OCI-LY1 (cell line): Measurements from ENCODE around the gene SYCE3.

Experiments used
- H2AFZ ChIP-seq: fragments of 200-600 bp; sonication (generic), shearing (Covaris generic); 2 replicates; pipeline ENCODE4 v1.6.0; 2014; ENCODE audit warnings: antibody characterized with exemption, mild to moderate bottlenecking, low read length
- H3F3A ChIP-seq: fragments of 200-600 bp; sonication (generic), shearing (Covaris generic); 2 replicates; pipeline ENCODE4 v1.6.0; 2014; ENCODE audit warnings: mild to moderate bottlenecking, antibody characterized with exemption, low read length, moderate library complexity; ENCODE audit not compliant: insufficient read depth
- H3K27ac ChIP-seq: fragments of 200-600 bp; sonication (generic); 2 replicates; pipeline ENCODE4 v1.5.1; 2014; ENCODE audit warnings: low read length, mixed run types, mild to moderate bottlenecking, low read depth; ENCODE audit not compliant: poor library complexity, severe bottlenecking
- H3K27me3 ChIP-seq: fragments of 200-600 bp; sonication (generic); 2 replicates; pipeline ENCODE4 v1.6.0; 2014; ENCODE audit warnings: antibody characterized with exemption, mild to moderate bottlenecking, low read length, moderate library complexity; ENCODE audit not compliant: insufficient read depth
- H3K36me3 ChIP-seq: fragments of 200-600 bp; sonication (generic); 2 replicates; pipeline ENCODE4 v1.6.1; 2014; ENCODE audit warnings: mild to moderate bottlenecking, antibody characterized with exemption, low read length, moderate library complexity, mixed read lengths; ENCODE audit not compliant: insufficient read depth
- H3K4me1 ChIP-seq: fragments of 200-600 bp; sonication (generic); 2 replicates; pipeline ENCODE4 v1.5.1; 2014; ENCODE audit warnings: mild to moderate bottlenecking, low read length, moderate library complexity; ENCODE audit not compliant: insufficient read depth, severe bottlenecking
- H3K4me2 ChIP-seq: fragments of 200-600 bp; sonication (generic), shearing (Covaris generic); 2 replicates; pipeline ENCODE4 v1.6.1; 2014; ENCODE audit warnings: low read length
- H3K4me3 ChIP-seq: fragments of 200-600 bp; sonication (generic); 2 replicates; pipeline ENCODE4 v1.5.1; 2014; ENCODE audit warnings: low read length, low read depth, mild to moderate bottlenecking, mixed read lengths; ENCODE audit not compliant: poor library complexity, severe bottlenecking
- H3K79me2 ChIP-seq: fragments of 200-600 bp; shearing (Covaris generic); 2 replicates; pipeline ENCODE4 v1.6.1; 2016; ENCODE audit warnings: mixed run types, low read length, mixed read lengths; ENCODE audit not compliant: insufficient read depth
- H3K9ac ChIP-seq: fragments of 200-600 bp; sonication (generic), shearing (Covaris generic); 2 replicates; pipeline ENCODE4 v1.6.1; 2014; ENCODE audit warnings: mild to moderate bottlenecking, low read length, mixed read lengths
- H3K9me2 ChIP-seq: fragments of 200-600 bp; sonication (generic), shearing (Covaris generic); 2 replicates; pipeline ENCODE4 v1.6.1; 2014; ENCODE audit warnings: low read depth, mild to moderate bottlenecking, low read length, mixed read lengths
- H3K9me3 ChIP-seq: fragments of 200-600 bp; shearing (Covaris generic); 2 replicates; pipeline ENCODE4 v1.6.1; 2014; ENCODE audit warnings: low read length, mixed read lengths
- H4K20me1 ChIP-seq: fragments of 200-600 bp; sonication (generic), shearing (Covaris generic); 2 replicates; pipeline ENCODE4 v1.6.0; 2016; ENCODE audit warnings: mild to moderate bottlenecking, low read length; ENCODE audit not compliant: insufficient read depth
- EZH2 ChIP-seq: fragments of 200-600 bp; sonication (generic), shearing (Covaris generic); IDR thresholded peaks from 2 replicates; pipeline ENCODE4 v1.8.0; 2017; ENCODE audit warnings: borderline replicate concordance, mixed run types, mild to moderate bottlenecking, antibody characterized with exemption, low read length, moderate library complexity, mixed read lengths
- TF ChIP-seq, protein P1 (sequence below): fragments of 200-600 bp; sonication (generic), shearing (Covaris generic); IDR thresholded peaks from 2 replicates; pipeline ENCODE4 v1.5.1; 2017; ENCODE audit warnings: mild to moderate bottlenecking, antibody characterized with exemption, low read length, moderate library complexity, mixed read lengths

Gene SYCE3

GRCh38 chr22:50600538-50600937, 37.8 kb upstream of the SYCE3 start, which contains the start of gene MAPK8IP2:
MAPK8IP2 (plus strand) TSS chr22:50600793; CDS start chr22:50600819, 26 bp downstream.
- Histone ChIP-seq H3K4me2 (no peak within 1 kb of the TSS; the same call in 1 of the 2 replicates), H3K4me1 (no peaks in the 10 kb centered on the region), H3K9me3 (no peaks in the 10 kb centered on the region), H3K27ac (no peak within 1 kb of the TSS), H3F3A (no peaks in the 10 kb centered on the region), H3K79me2 (no peaks in the 10 kb centered on the region), H3K27me3 (no peaks in the 10 kb centered on the region; the same call in 1 of the 2 replicates), H3K36me3 (no peaks in the 10 kb centered on the region), H3K9me2 (no peaks in the 10 kb centered on the region), H4K20me1 (no peaks in the 10 kb centered on the region), H3K9ac (no peak within 1 kb of the TSS), H2AFZ (no peak within 1 kb of the TSS), H3K4me3 (no peak within 1 kb of the TSS)
- no peak for TF ChIP-seq EZH2
- TF ChIP-seq, protein P1, sequence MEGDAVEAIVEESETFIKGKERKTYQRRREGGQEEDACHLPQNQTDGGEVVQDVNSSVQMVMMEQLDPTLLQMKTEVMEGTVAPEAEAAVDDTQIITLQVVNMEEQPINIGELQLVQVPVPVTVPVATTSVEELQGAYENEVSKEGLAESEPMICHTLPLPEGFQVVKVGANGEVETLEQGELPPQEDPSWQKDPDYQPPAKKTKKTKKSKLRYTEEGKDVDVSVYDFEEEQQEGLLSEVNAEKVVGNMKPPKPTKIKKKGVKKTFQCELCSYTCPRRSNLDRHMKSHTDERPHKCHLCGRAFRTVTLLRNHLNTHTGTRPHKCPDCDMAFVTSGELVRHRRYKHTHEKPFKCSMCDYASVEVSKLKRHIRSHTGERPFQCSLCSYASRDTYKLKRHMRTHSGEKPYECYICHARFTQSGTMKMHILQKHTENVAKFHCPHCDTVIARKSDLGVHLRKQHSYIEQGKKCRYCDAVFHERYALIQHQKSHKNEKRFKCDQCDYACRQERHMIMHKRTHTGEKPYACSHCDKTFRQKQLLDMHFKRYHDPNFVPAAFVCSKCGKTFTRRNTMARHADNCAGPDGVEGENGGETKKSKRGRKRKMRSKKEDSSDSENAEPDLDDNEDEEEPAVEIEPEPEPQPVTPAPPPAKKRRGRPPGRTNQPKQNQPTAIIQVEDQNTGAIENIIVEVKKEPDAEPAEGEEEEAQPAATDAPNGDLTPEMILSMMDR = no peak

DNA sequence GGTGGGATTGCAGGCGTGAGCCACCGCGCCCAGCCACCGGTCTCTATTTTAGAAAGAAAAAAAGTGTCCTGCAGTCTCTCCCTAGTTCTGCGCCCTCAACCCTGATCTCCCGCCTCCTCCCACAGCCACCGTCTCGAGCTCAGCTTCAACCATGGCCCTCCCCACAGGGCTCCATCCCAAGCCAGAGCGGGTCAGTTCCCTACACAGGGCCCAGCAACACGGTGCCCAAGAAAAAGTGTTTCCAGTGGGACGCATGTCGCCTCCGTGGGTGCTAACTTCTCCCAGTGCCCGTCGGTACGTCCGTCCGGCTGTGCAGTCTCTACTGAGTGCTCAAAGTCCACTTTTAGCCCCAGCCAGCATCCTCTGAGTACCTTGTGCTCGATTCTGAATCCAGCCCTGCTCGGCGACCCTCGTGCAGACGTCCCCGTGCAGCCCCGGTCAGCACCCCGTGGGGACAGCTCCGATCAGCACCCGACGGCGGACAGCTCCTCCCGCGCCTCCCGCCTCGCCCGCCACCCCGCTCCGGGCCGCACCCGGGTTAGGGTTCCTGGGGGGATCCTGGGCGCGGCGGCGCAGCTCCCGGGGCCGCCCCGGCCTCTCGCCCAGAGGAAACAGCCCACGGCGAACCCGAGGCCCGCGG, 37.2 kb upstream of the SYCE3 start:
- no peaks in the 10 kb centered on the region for H3K79me2 ChIP-seq
- no peak overlapping the region; the same call in 1 of the 2 replicates for H3K4me2 ChIP-seq
- no peak overlapping the region for H3K27ac ChIP-seq
- H3K27me3 ChIP-seq = no peaks in the 10 kb centered on the region; the same call in 1 of the 2 replicates
- no peaks in the 10 kb centered on the region for H3K9me3 ChIP-seq
- no peaks in the 10 kb centered on the region for H3K9me2 ChIP-seq
- H4K20me1 ChIP-seq = no peaks in the 10 kb centered on the region
- no peaks in the 10 kb centered on the region for H3F3A ChIP-seq
- no peak for TF ChIP-seq EZH2
- TF ChIP-seq, protein P1 = no peak
- H3K4me1 ChIP-seq = no peaks in the 10 kb centered on the region
- H3K4me3 ChIP-seq = no peak overlapping the region
- H3K9ac ChIP-seq = no peak overlapping the region
- H3K36me3 ChIP-seq = no peaks in the 10 kb centered on the region
- H2AFZ ChIP-seq = no peak overlapping the region

DNA sequence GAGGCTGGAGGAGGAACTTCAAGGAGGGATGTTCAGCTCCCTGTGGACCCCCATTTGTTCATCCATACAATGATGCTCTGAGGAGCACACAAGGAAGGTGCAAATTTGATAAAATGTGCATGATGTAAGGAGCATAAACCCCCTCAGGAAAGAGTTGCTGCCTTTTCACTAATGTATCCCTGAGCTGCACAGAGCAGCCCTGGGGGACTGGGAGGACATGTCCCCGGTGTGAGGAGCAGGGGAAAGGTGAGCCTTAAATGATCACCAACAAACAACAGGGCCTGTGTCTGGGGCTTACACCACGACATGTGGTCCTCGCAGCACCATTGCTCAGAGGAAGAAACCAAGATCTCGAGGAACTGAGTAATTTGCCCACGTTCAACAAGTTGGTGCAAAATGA, 34.4 kb upstream of the SYCE3 start:
- Histone ChIP-seq H2AFZ (no peak overlapping the region), H3F3A (no peaks in the 10 kb centered on the region), H3K9me3 (no peaks in the 10 kb centered on the region), H3K27me3 (no peaks in the 10 kb centered on the region; the same call in 1 of the 2 replicates), H3K4me2 (no peak overlapping the region), H3K4me1 (no peaks in the 10 kb centered on the region), H3K9me2 (no peaks in the 10 kb centered on the region), H3K79me2 (no peaks in the 10 kb centered on the region), H3K4me3 (no peak overlapping the region), H3K9ac (no peak overlapping the region), H4K20me1 (no peaks in the 10 kb centered on the region), H3K36me3 (no peaks in the 10 kb centered on the region), H3K27ac (no peak overlapping the region)
- TF ChIP-seq EZH2 = no peak
- TF ChIP-seq, protein P1 = no peak
